IPS-18c (cell line): ENCODE data around the gene ARHGAP5.
A peak's percentile ranks its signal among the peaks of the same experiment; 100 is the strongest.

Experiments
- H3K4me3 ChIP-seq: 2 replicates; pipeline ENCODE4 v1.7.0; 2013; ENCODE audit warnings: low read depth, mild to moderate bottlenecking, low read length, moderate library complexity; ENCODE audit not compliant: insufficient read depth
- H3K9me3 ChIP-seq: one replicate; pipeline ENCODE4 v1.6.1; 2013; ENCODE audit warnings: mild to moderate bottlenecking, low read length, moderate library complexity; ENCODE audit not compliant: control insufficient read depth, insufficient read depth

ARHGAP5 gene, protein sequence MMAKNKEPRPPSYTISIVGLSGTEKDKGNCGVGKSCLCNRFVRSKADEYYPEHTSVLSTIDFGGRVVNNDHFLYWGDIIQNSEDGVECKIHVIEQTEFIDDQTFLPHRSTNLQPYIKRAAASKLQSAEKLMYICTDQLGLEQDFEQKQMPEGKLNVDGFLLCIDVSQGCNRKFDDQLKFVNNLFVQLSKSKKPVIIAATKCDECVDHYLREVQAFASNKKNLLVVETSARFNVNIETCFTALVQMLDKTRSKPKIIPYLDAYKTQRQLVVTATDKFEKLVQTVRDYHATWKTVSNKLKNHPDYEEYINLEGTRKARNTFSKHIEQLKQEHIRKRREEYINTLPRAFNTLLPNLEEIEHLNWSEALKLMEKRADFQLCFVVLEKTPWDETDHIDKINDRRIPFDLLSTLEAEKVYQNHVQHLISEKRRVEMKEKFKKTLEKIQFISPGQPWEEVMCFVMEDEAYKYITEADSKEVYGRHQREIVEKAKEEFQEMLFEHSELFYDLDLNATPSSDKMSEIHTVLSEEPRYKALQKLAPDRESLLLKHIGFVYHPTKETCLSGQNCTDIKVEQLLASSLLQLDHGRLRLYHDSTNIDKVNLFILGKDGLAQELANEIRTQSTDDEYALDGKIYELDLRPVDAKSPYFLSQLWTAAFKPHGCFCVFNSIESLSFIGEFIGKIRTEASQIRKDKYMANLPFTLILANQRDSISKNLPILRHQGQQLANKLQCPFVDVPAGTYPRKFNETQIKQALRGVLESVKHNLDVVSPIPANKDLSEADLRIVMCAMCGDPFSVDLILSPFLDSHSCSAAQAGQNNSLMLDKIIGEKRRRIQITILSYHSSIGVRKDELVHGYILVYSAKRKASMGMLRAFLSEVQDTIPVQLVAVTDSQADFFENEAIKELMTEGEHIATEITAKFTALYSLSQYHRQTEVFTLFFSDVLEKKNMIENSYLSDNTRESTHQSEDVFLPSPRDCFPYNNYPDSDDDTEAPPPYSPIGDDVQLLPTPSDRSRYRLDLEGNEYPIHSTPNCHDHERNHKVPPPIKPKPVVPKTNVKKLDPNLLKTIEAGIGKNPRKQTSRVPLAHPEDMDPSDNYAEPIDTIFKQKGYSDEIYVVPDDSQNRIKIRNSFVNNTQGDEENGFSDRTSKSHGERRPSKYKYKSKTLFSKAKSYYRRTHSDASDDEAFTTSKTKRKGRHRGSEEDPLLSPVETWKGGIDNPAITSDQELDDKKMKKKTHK (N-terminal part only)

DNA sequence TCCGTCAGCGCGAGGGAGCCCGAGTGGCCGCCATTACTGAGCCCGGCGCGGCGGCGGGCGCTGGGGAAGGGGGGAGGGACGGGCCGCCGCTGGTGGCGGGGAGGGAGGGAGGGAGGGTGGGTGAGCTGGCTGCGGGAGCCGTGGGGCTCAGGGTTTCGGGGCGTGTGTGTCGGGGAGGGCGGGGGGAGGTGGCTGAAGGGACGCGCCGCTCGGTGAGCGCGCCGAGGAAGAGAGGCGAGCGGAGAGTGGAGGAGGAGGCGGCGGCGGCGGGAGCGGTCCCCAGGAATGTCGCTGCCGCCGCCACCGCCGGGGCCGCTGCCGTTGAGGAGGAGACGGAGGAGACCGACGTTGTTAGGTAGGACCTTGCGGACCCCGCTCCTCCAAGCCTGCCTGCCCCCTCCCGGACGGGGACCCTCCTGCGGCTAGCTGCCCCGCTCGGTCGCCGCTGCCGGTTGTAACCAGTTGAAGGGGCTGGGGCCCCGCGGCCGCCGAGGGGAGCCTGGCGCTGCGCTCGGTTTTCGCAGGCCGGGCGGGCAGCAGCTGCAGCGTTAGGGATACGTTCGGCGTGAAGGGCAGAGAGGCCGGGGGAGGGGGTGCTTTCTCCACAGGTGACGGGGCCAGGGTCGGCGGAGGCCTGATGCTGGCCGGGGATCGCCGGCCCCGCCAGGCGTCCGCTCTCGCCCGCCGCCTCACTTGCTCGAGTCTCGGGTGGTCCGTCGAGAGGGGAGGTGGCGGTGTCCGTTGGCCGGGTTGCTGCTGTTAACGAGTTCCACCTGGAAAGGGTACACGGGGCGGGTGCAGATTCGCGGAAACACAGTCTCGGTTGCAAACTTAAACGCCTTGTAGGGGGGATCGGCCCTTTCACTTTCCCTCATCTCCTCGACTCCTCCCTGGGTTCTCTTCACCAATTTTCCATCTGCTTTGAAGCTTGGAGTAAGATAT, at the start of gene ARHGAP5:
TSS of gene ARHGAP5 (plus strand) at position 224 of the 942 bp plus-strand sequence. CDS start 13,366 bp downstream, outside the sequence.
- no peaks in the 10 kb centered on the region for H3K9me3 ChIP-seq
- H3K4me3 ChIP-seq, result peak within 1 kb of the TSS; percentile 83

DNA sequence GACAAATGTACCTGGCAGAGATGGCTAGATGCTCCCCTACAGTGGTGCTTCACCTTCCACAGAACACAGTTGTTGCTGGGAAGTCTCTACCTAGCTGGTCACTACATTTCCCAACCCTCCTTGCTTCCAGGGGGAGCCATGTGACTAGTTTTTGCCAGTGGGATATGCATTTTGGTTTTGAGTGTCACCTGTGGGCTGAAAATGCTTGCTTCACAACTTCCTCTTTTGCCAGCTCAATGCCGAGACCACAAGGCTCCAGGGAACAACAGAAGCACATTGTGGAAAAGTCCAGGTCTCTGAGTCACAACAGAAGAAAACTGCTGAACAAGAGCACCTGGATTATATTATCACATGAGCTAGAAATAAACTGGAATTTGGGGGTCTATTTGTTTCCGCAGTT, 48.5 kb upstream of the ARHGAP5 start:
- Histone ChIP-seq H3K4me3 (no peak overlapping the region), H3K9me3 (no peaks in the 10 kb centered on the region)

DNA sequence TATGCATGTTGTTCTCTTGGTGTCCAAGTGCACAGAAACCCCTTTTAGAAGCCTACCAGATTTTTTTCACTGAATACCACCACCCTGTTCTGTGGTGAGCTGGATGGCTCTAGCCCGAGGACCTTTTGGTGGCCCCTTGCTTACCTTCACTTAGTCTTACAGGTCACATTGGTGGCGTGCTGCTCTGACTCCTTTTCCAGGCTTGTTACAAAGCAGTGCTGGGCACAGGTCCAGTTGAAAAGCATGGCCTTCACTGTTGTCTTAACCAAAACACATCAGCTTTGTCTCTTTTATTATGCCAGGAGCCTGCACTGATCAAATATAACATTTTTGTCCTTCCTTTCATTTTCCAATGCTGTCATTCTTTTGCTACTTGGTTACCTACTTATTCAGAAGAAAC, 43.6 kb upstream of the ARHGAP5 start:
- no peak overlapping the region for H3K4me3 ChIP-seq
- no peaks in the 10 kb centered on the region for H3K9me3 ChIP-seq

DNA sequence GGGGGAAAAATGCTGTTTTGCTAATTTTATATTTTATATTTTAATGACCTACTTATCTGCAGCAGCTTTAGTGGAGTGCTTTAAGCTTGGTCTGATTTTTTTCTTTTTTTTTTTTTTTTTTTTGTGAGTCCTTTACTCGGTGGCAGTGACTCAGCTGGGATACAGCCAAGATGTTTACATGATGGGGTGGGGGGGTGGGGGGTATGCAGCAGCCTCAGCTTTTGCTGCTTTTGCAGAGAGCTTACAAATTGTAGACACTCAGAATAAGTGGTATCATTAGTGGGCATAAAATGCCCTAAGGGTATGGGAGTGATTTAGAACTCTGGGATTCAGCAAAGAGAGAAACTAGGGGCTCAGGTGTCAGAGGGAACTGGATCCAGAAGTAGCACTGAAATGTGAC, 38.2 kb upstream of the ARHGAP5 start:
- Histone ChIP-seq H3K9me3 (no peaks in the 10 kb centered on the region), H3K4me3 (no peak overlapping the region)

DNA sequence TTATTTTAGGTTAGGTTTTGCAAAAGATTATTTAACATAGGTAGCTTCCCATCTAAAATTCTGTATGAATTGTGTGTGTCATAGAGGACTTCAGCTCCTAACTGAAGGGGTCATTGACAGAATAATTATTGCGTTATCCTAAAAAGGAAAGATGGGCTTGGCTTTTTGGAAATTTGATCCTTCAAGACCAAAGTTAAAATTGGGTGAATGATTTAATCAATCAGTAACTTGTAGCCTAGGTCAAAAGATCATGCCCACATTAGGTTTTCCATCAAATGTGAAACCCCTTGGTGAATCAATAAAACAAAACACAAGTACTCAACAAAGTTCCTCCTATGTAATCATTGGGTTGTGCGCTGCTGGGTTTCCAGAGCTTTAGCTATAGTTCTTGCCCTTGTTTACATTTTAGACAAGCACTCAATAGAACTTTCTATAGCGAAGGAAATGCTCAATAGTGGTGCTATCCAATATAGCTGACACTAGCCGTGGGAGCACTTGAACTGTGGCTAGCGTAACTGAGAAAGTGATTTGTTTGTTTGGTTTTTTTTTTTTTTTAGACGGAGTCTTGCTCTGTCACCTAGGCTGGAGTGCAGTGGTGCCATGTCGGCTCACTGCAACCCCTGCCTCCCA, 37.6 kb upstream of the ARHGAP5 start:
- Histone ChIP-seq H3K4me3 (no peak overlapping the region), H3K9me3 (no peaks in the 10 kb centered on the region)

DNA sequence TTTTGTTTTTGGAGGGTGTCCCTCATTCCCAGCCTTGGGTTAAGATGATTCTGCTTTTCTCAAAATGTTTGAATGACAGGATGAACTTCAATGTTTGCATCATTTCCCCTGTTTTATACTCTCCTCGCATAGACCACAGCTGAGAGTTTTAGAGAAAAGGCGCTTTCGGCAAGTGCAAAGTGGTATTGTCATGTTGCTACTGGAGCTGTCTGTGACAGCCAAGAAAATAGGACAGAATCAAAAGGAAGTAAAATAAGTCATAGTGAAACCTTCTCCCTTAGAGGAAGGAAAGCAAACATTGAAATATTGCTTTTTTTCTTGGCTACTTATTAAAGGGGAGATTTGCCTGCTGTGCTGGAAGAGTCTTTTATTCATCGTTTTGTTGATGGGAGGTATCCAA, 33.5 kb upstream of the ARHGAP5 start:
- Histone ChIP-seq H3K9me3 (no peaks in the 10 kb centered on the region), H3K4me3 (no peak overlapping the region)

DNA sequence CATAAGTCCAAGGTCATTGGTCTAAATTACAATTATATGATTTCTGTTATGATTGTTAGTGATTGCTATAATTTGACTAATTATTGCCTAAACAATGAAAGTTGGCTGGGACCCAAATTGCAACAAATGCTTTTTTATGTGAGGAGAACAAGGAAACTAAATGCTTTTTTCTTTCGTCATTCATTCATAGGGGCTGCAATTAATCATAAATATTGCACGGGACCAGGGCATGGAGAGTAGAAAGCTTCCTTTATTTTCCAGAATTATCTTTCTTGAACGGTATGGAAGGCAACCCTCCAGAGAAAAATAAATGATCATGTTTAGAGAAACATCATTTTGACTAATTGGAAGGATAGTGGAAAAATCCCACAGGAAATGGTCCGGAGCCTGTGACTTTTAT, 32.6 kb upstream of the ARHGAP5 start:
- no peak overlapping the region for H3K4me3 ChIP-seq
- H3K9me3 ChIP-seq, result no peaks in the 10 kb centered on the region

DNA sequence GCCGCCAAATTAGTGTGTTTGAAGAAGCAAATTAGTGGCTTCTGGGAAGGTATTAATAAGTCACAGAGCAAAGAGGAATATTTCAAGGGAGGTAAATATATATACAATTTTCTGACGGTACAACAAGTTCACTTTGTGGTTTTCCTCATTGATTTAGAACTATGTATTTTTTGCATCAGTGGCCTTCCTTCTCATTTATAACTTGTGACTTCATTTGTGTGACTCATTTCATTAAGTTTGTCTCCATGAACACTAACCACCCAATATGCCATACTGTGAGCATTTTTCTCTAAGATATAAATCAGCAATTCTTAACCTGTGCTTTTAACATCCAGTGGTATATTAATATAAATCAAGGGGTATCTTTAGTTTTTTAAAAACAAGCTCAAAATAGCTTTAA, 29.3 kb upstream of the ARHGAP5 start:
- no peaks in the 10 kb centered on the region for H3K9me3 ChIP-seq
- H3K4me3 ChIP-seq, result no peak overlapping the region

DNA sequence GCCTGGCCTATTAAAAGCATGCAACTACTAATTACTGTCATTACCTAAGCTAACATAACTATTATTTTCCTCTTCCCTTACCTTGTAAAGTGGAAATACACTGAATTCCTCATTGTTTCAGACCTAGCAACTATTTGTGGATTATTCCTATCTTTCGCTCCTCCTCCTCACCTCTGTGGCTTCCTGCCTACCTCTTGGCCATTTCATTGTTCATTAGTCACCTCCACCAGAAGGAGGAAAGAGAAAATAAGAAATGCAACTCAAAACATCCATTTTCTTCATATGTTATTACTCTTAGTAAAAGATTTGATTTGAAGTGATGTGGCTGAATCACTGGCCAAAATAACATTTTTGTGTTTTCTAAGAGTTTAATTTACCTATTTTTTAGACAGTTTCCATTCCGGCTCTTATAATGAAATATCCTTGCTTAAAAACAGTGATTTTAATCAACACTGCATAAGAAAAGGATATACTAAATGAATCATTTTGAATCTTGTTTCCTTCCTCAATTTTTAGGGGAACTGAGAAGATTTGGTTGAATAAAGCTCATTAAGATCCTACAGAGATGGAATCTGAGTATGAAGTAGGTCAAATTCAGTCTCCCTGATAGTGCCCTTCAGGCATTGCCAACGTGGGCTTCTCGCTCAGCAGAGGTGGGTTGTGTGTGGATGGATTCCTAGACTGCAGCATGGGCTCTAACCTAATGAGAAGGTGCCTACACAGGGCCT, 27.6 kb upstream of the ARHGAP5 start:
- H3K4me3 ChIP-seq, result no peak overlapping the region
- H3K9me3 ChIP-seq, result no peaks in the 10 kb centered on the region

DNA sequence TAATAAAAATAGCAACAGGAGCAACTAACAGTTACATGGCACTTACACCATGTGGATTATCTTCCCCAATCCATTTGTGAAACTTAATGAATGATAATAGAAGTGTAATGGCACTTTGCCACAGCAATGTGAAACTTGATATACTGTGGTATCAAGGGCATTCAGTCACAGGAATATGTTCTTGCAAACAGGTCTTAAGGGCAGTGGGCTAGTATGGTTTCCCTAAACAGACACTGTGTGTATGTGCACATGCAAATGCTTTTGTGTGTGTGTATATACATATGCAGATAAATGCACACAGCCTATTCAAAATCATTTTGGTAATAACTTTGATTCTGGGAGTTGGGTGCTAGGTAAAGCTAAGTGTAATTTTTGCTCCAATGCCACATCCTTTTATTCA, 26.2 kb upstream of the ARHGAP5 start:
- no peaks in the 10 kb centered on the region for H3K9me3 ChIP-seq
- no peak overlapping the region for H3K4me3 ChIP-seq

DNA sequence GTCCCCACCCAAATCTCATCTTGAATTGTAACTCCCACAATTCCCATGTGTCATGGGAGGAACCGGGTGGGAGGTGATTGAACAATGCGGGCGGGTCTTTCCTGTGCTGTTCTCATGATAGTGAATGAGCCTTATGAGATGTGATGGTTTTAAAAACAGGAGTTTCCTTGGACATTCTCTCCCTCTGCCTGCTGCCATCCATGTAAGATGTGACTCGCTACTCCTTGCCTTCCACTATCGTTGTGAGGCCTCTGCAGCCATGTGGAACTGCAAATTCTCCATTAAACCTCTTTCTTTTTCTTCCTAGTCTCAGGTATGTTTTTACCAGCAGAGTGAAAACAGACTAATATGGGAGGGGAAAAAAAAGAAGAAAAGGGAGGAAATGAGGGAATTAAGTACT, 22.6 kb upstream of the ARHGAP5 start:
- H3K4me3 ChIP-seq, result no peak overlapping the region

DNA sequence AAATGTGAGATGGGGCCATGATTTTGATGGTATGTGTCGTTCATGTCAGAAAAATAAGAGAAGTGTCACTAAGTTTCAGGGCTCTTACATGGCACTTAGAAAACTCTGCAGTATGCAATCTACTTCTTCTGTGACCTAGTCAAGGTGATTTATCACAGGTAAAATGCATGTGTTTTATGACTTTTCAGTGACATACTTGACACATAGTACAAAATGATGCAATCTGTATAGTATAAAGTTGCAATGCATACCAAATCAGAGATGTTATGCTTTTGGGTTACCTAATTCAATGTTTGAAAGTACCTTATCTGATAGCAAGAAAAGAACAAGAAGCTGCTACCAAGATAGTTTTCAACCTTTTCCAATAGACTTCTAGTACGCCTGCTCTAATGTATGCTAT, 21.9 kb upstream of the ARHGAP5 start:
- no peaks in the 10 kb centered on the region for H3K9me3 ChIP-seq
- no peak overlapping the region for H3K4me3 ChIP-seq

More for the DNA sequence above, 22.6 kb upstream of the ARHGAP5 start:
- no peaks in the 10 kb centered on the region for H3K9me3 ChIP-seq

DNA sequence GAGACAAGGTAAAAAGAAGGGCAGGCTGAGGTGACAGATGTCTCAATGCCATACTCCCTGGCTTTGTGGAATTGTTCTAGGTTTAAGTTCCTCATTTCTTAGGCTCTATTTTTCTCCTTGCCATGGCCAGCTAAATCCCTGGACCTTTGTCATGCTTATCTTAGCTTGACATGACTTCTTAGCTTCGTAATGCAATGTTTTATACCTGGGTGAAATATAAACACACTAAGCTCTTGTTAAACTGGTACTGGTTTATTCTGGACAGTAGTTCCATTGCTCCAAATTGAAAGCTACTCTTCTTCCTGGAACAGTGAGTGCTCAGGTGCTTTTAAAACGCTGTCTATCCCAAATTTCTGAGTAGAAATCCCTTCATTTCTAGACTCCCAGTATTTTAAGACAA, 17.4 kb upstream of the ARHGAP5 start:
- Histone ChIP-seq H3K4me3 (no peak overlapping the region), H3K9me3 (no peaks in the 10 kb centered on the region)

DNA sequence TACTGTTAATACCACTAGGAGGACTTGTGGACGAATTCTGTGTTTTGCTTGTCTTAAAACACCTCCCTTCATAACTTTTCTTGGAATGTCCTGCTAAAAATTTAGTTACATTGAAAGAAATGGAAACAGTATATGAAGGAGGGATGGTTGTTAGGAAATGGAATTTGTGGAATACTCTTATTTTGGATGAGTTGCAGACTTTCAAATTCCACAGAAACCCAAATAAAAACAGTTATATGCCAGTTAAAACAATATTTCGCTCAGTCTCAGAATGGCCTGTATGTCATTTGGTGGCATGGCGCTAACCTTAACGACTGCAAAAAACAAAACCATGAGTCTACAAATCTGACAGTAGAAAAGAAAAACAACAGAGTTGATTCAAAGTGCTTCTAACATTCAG, 12.2 kb upstream of the ARHGAP5 start:
- Histone ChIP-seq H3K9me3 (no peaks in the 10 kb centered on the region), H3K4me3 (no peak overlapping the region)

DNA sequence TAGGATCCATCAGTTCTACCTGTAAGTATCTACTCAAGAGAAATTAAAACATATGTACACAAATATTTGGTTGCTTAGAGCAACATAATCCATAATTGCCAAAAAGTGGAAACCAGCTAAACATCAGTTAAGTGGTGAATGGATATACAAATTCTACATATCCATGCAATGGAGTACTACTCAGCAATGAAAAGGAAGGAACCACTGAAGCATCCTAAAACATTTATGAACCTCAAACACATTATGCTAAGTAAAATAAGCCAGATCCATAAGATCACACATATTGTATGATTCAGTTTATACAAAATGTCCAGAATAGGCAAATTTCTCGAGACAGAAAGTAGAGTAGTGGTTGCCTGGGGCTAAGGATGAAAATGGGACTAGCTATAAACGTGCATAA, 8.4 kb upstream of the ARHGAP5 start:
- Histone ChIP-seq H3K9me3 (no peaks in the 10 kb centered on the region), H3K4me3 (no peak overlapping the region)

DNA sequence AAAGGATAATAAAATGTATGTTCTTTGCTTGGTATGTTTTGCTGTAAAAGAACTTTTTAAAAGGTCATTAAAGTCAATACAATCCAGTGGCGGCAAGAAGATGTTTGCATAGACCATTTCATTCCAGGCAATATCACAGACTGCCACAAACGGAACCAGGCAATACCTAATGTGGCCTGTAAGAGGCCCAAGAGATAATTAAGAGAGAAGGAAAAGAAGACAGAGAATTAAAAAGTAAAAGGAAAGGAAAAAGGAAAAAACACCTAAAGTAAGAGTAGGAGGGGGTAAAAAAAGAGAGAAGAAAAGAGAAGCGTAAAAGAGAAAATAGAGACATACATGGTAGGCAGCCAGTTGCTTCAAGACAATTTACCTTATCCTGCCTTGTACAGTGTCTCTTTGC, 6.8 kb upstream of the ARHGAP5 start:
- Histone ChIP-seq H3K9me3 (no peaks in the 10 kb centered on the region), H3K4me3 (no peak overlapping the region)
